ENCODE results near the gene SOWAHD.

DNA sequence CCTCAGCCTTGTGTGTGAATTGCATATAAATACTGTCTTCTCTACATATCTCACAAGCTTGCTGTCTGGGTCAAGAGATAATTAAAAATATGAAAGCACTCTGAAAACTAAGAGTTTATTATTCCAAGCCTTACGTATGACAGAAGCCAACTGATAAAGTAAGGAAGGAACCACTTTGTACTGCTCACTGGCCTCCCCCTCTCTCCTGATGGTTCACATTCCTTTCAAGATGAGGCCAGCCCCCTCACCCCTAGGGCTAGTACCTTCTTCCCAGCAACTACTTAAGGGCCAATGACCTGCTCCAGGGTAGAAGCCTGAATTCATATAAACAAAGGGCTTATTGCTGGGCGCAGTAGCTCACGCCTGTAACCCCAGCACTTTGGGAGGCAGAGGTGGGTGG is 5.4 kb upstream of the SOWAHD start:
- TF ChIP-seq POLR2A (IDR thresholded peaks at IDR 0.05; ENCODE audit: low read length) (no peak), GATA1 (IDR thresholded peaks at IDR 0.05; ENCODE audit: low read depth, low read length) (no peak)

All from erythroblast (primary cell).